GM21786 (cell line): ENCODE measurements around the gene LCA5.
"Not testable (repeated sequence)": the region's sequence is repeated elsewhere in the genome, so short reads cannot be mapped to it uniquely, and the experiment has no call there.

Experiments
- ATAC-seq: cut with Tn5 transposase; IDR thresholded peaks from one replicate; pipeline ENCODE4 v1.9.1; 2021; ENCODE audit not compliant: unreplicated experiment

The LCA5 gene

DNA sequence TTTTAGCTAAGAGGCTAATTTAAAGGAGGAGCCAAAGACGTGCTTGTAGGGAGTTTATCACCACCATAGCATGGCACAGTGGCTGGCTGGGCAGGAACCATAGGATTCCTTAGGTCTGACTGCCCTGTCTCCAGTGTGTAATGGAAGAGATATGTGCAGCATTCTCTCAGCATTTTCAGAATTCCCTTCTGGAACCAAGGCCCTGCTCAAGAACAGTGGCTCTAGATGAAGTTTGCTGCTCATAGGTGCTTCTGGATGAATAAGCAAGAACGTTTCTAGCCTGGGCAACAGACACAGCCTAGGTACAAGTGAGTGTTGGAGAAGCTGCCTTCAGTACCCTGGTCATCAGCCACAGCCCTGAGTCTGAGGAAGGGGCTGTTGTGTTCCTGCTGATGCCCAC lies 69.1 kb downstream of the LCA5 start:
- no peak for ATAC-seq

DNA sequence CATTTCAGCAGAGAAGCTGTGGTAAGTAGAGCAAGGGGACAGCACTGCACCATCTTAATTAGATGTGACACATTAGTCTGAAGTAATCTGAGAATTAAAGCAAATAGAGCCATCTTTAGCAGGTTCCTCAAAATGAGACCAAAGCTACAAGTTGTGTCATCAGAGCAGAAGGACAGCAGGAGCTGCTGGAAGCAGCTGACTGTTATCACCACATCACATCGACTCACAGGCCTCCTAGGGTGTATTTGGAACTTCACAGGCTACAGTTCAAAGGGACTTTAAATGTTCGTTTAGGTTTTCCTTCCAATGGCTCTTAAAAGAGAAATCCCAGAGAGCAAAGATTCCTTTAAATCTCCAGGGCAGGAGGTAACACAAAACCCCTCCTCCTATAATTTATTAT lies 69.5 kb downstream of the LCA5 start:
- ATAC-seq = no peak

DNA sequence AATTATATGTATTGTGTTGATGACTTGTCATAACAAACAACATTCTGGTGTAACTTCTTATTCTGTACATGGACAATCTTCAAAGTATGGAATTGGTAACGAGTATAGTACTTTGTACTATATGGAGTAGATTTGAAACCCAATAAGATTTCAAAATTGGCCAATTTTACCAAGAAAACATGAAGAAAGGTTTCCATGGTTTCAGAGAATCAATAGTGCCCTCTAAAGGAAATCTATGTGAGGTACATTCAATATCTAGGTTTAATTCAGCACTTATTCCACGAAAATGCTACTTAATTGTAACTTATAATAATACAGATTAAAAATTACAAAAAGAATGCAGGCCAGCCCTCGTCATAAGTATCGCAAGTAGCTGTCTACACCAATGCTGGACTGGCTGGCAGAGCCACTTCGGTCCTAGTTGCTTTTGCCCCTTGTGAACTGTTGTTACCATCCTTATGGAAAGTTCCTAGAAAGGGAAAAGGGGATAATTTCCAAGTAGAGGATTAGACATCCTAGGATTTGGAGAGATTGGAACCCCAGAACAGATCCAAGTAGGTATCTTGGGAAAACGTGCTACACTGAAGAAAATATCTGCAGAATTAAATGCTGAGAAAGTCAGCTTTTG lies 70.9 kb downstream of the LCA5 start:
- no peak for ATAC-seq

DNA sequence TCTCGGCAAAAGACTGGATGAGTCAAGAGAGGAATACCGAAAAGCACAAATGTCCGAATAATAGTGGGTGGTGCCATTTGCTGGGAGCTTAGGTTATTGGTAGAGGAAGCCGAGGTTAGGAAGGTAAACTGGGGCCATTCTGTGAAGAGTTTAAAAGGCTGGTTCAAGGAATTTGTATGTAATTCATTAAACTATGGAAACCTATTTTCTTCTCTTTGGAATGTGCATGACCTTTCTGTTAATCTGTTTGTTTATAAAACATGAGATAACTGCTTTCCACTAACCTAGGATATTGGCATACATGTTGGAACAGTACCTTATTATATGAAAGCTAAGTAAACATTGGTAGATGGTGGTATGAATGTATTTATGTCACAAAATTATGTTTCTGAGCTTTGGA lies 71.8 kb downstream of the LCA5 start:
- no peak for ATAC-seq

DNA sequence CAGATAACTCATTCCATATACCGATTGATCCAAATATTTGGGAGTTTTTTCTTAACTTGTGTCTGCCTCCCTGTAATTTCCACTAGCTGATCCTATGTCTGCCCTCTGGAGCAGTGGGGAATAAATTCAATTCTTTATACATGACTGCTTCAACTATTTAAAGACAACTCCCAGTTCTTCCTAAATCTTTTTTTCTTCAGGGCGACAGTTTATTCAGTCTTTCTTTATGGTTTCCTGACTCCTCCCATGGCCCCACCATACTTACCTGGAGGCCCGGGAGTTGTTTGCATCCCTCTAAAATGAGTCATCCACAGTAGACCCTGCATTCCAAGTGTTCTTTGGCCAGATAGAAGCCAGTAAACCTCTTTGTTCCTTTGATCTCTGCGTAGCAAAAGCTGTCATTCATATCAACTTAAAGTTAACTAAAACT lies 73.6 kb downstream of the LCA5 start:
- ATAC-seq = no peak

DNA sequence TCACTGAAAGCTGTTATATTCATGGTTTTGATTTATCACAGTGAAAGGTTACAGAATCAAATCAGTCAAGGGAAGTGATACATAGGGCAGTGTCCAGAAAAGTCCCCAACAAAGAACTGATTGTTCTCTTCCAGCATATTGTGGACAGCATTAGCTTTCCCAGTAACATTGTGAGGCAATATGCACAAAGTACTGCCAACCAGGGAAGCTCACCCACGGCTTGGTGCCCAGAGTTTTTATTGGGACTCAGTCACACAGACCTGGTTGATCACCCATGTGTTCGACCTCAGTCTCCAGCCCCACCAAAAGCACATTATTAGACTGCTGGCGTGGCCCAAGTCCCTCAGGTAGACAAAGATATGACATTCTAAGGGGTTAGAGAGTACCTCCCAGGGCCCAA lies 76.0 kb downstream of the LCA5 start:
- ATAC-seq = peak; percentile 71

DNA sequence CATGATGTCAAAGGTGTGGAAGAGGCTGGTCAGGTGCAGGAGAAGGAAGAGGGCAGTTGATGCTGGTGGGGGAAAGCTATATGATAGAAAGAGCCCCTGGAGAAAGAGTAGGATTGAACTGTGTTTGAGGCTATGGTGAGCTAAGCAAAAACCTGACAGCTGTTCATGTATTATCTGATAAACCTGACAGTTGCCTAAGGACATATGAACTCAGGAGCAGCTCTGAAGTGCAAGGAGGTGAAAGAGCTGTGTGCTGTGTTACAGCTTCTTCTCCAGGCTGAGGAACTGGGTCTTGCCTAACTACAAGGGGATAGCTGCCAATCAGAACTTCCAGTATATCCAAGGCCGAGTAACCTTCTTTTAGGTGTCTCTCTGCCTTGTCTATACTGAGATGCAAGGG lies 81.8 kb downstream of the LCA5 start:
- ATAC-seq = no peak

DNA sequence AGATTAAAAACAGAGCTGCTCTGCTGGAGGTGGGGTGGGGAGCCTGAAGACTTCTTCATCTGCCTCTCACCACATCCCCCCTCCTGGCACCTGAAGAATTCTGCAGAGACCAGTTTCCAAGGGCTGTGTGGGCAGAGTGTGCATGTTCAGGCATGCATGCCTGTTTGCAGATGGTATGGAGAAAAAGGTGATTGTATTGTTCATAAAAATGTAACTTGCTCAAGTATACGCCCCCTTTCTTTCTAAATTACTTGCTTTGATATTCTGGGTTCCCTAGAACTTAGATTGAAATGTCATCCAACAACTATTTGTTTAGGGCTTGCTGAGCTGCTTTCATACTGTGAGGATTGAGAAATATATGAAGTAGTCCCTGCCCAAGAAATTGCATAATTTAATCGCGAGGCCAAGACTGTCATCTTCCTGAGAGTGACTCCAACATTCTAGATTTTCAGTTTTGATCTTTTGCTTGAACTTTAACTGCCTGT lies 83.6 kb downstream of the LCA5 start:
- ATAC-seq = no peak

DNA sequence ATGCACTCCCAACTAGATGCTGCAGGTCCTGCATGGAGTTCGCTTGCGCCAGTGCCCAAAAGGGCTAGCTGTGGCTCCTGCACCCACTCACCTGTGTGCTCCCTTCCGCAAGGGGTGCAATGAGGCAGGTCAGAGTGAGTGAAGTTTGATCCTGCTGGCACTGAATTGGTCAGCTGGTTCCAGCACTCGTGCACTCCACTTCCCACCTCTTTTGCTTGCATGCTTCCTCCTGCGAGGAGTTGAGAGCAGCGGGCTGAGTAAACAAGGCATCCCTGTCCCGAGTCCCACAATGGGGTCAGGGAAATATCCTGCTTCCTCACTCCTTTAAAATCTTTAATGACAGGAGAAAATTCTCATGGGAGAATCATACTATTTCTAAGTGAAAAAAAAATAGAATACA lies 86.2 kb downstream of the LCA5 start:
- ATAC-seq = no peak

DNA sequence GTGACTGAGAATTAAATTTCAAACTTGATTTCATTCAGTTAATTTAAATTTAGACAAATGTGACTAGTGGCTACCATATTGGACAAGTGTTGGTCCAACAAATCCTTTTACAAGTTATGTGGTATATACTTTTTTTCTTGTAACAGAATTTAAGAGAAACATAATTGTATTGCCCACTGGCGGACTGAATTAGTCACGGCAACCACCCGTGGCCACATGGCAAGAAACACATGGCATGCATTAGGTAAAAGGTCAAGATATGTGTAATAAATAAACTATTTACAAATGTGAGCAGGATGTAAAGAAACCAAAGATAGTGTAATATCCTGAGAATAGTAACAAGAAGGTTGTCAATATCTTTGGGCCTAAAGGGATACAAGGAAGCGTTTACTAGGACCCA lies 91.2 kb downstream of the LCA5 start:
- ATAC-seq = no peak

DNA sequence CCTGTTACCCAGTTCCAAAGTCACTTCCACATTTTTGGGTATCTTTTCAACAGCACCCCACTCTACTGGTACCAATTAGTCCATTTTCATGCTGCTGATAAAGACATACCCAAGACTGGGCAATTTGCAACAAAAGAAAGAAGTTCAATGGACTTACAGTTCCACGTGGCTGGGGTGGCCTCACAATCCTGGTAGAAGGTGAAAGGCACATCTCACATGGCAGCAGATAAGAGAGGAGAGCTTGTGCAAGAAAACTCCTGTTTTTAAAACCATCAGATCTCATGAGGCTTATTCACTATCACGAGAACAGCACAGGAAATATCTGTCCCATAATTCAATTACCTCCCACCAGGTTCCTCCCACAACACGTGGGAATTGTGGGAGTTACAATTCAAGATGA lies 93.4 kb downstream of the LCA5 start:
- ATAC-seq = not testable (repeated sequence)

DNA sequence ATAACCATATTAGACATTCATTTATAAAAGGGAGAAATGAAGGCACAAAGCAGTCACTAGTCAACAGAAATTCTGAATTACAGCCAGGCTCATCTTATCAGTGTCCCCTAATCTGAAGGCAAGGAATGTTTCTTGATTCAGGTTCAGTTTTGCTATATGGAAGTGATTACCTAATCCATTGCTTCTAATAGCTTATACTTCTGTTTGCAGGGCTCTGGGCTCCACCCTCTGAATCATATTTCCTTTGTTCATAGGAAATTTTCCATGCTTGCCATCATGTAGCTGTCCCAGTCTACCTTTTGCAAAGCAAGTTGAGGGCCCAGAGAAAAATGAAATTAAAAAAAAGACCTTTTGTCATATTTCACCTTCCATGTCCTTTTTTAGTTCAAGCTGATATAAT lies 96.0 kb downstream of the LCA5 start:
- no peak for ATAC-seq

DNA sequence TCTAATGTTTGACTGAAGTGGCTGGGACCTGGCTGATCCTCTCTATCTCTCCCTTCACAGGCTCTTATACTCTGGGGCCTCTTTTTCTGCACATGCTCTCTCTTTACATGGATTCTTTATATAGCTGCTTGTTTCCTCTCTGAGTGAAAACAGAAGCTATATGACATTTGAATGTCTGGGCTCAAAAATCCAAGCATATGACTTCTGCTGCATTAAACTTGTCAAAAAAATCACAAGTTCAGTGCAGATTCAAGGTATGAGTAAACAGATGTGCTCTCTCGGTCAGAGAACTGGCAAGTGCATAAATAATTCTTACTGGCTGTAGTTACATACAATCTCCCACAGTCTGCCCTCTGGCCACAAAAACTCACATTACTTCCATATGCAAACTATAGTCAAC lies 96.6 kb downstream of the LCA5 start:
- ATAC-seq = peak; percentile 53

DNA sequence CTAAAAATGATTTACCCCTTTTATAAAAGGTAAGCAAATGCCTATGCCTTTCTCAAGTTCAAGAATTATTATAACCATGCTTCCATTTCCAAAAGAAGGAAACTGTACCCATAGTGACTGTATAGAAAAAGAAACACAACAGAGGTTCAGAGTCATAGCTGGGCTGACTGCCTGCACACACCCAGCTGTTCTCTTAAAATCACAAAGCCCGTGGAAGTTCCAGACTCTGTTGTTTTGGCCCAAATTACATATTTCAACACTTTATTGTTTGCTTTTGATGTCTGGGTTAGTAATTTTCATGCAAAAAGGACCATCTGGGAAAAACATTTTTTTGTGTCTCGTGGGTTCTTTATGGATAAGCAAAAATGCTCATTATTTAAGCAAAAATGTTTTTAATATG lies 99.2 kb downstream of the LCA5 start:
- no peak for ATAC-seq

DNA sequence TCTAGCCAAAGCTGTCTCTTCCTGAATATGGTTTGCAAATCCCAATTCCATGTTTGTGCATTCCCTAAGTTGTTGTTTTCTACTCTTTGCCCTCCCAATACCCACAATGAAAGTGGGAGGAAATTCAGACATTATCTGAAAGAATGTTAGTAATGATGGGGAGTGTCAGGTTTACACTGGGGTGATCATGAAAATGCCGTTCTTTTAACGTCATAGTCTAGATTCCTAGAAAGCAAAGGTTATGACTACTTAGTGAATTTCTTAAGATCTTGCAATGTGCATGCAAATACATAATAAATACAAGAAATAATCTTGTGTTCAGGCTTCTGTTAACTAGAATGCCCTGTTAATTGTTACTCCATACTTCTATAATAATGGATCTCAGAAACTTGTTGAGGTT lies 101.0 kb downstream of the LCA5 start:
- ATAC-seq = no peak

DNA sequence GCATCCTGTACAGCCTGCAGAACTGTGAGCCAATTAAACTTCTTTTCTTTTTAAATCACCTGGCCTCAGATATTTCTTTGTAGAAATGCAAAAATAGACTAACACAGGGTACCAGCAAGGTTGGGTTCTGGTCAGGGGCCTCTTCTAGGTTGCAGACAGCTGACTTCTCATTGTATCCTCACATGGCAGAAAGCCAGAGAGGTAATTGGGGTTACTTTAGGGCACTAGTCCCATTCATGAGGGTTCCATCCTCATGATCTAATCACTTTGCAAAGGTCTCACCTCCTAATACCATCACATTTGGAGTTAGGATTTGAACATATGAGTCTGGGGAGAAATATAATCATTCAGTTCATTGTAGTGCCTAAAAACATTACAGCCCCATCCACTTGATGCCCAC lies 101.5 kb downstream of the LCA5 start:
- ATAC-seq = no peak
